Bronchial epithelial cell (primary cell): ENCODE results near the gene AGBL1. TPM values are rescaled to one million over a fixed set of nuclear protein-coding genes. Genes with fewer than 3 reads are reported as not detected.
"Not testable (repeated sequence)": the region's sequence is repeated elsewhere in the genome, so short reads cannot be mapped to it uniquely, and the experiment has no call there.

Experiments
- DNase-seq: peaks from one replicate; pipeline ENCODE4 v3.0.0-alpha.2; 2010; ENCODE audit warnings: low read depth
- FAIRE-seq: peaks from 2 replicates; lab custom pipeline; 2011; peaks lifted over from hg19 to GRCh38; lab: Jason Lieb, UNC
- H3K27me3 ChIP-seq: 2 replicates; pipeline ENCODE4 v1.5.1; 2011; ENCODE audit warnings: low read length; ENCODE audit not compliant: control insufficient read depth, insufficient read depth
- H3K36me3 ChIP-seq: 2 replicates; pipeline ENCODE4 v1.5.1; 2011; ENCODE audit warnings: low read length; ENCODE audit not compliant: control insufficient read depth, insufficient read depth
- H3K4me3 ChIP-seq: 2 replicates; pipeline ENCODE4 v1.5.1; 2011; ENCODE audit warnings: mild to moderate bottlenecking, low read depth, low read length, control low read depth
- total RNA-seq: library from RNA; depleted of rRNA; stranded (reverse); fragments of >200 nt; gene quantifications from 2 replicates; pipeline ENCODE4 v1.2.1, GENCODE V29; 2014
- TF ChIP-seq, protein P1 (sequence below): IDR thresholded peaks from 2 replicates; pipeline ENCODE4 v1.5.1; 2011; ENCODE audit warnings: mild to moderate bottlenecking, moderate library complexity, low read length, control low read depth, inconsistent platforms; ENCODE audit not compliant: insufficient read depth, severe bottlenecking

The AGBL1 gene
- total RNA-seq, 1 donor from 2014 or later, result not detected

- H3K4me3 ChIP-seq, result no peak overlapping the region
- H3K27me3 ChIP-seq, result no peaks in the 10 kb centered on the region
- TF ChIP-seq, protein P1, sequence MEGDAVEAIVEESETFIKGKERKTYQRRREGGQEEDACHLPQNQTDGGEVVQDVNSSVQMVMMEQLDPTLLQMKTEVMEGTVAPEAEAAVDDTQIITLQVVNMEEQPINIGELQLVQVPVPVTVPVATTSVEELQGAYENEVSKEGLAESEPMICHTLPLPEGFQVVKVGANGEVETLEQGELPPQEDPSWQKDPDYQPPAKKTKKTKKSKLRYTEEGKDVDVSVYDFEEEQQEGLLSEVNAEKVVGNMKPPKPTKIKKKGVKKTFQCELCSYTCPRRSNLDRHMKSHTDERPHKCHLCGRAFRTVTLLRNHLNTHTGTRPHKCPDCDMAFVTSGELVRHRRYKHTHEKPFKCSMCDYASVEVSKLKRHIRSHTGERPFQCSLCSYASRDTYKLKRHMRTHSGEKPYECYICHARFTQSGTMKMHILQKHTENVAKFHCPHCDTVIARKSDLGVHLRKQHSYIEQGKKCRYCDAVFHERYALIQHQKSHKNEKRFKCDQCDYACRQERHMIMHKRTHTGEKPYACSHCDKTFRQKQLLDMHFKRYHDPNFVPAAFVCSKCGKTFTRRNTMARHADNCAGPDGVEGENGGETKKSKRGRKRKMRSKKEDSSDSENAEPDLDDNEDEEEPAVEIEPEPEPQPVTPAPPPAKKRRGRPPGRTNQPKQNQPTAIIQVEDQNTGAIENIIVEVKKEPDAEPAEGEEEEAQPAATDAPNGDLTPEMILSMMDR, result no peak
- FAIRE-seq, result no peak
- no peak for DNase-seq
- H3K36me3 ChIP-seq, result no peaks in the 10 kb centered on the region
These were observed 359.9 kb downstream of the AGBL1 start for GRCh38 chr15:86439614-86440013.

DNA sequence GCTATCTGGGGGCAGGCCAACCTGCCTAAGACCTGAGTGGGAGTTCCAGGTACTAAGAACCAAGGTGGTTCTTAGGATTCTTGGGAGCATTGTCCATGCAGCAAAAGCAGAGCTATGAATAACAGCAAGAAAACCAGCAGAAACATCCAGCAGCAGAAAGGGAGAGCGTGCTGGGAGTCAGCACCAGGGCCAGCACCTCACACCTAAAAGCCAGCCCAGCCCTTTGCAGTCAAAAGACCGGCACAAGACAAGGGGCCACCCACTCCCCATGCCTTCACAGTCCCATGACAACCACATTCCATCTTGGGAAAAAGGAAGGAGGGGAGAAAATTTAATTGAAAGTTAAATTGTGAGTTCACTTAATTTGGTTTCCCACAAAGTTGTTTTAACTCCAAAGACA is 364.9 kb downstream of the AGBL1 start:
- TF ChIP-seq, protein P1, result no peak
- DNase-seq (peak; percentile 10), FAIRE-seq (no peak)
- Histone ChIP-seq H3K27me3 (no peaks in the 10 kb centered on the region), H3K4me3 (no peak overlapping the region), H3K36me3 (no peaks in the 10 kb centered on the region)

DNA sequence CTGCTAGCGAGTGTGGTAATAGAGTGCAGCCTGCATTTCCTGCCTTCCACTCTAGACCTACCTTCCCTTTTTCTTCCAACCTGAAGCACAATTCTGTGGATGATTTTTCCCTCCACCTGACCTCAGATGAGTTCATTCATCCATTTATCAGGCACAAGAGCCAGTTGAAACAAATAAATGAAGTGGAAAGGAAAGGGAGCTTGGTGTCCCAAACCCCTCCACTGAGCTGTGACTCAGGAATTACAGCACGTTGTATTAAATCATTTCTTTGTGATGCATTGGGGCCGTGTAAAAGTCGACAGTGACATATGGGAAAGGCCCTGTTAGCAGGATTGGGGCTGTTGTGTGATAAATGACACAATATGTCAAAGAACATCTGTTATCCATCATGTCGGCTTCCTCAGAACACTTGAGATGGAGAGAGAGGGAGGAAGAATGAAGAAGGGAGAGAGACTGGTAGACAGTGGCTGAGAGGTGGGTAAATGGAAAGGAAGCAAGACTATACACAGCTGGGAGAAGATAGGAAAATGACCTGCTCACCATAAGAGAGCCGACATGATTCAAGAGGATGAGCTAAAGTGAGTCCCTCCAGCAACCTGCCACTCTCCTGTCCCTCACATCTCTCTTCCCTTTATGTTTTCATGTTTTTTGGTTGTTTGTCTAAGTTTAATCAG is 366.0 kb downstream of the AGBL1 start:
- no peaks in the 10 kb centered on the region for H3K36me3 ChIP-seq
- no peaks in the 10 kb centered on the region for H3K27me3 ChIP-seq
- DNase-seq (no peak), FAIRE-seq (no peak)
- TF ChIP-seq, protein P1, result no peak
- H3K4me3 ChIP-seq, result no peak overlapping the region

GRCh38 chr15:86446253-86446640 is 366.6 kb downstream of the AGBL1 start:
- Histone ChIP-seq H3K4me3 (no peak overlapping the region), H3K36me3 (no peaks in the 10 kb centered on the region), H3K27me3 (no peaks in the 10 kb centered on the region)
- TF ChIP-seq, protein P1, result no peak
- DNase-seq (no peak), FAIRE-seq (no peak)

DNA sequence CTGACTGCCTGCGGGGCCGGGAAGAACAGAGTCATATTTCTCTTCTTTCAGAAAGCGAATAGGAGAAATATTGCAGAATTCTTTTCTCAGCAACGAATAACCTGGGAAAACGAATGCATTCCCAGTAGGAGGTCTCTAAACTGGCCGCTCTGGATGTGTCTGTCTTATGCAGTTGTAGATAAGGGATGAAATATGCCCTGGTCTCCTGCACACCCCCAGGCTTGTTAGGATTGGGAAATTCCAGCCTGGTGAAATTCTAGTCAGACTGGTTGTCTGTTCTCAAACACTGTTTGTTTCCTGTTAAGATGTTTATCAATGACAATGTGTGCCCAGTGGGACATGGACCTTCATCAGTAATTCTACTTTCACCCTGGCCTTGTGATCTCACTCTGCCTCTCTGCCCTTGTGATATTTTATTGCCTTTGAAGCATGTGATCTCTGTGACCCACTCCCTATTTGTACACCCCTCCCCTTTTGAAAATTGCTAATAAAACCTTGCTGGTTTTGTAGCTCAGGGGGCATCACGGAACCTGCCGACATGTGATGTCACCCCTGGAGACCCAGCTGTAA is 385.9 kb downstream of the AGBL1 start:
- not testable (repeated sequence) for H3K36me3 ChIP-seq, DNase-seq, H3K27me3 ChIP-seq, FAIRE-seq, H3K4me3 ChIP-seq

- TF ChIP-seq, protein P1, result no peak
These were observed 402.0 kb downstream of the AGBL1 start for GRCh38 chr15:86481720-86482119.

More at GRCh38 chr15:86481720-86482119, 402.0 kb downstream of the AGBL1 start:
- no peak for FAIRE-seq
- DNase-seq, result no peak
- Histone ChIP-seq H3K27me3 (no peaks in the 10 kb centered on the region), H3K36me3 (no peaks in the 10 kb centered on the region), H3K4me3 (no peak overlapping the region)
